Ramos (cell line): Measurements from ENCODE around the gene LYPD1.
"Not testable (repeated sequence)": the region's sequence is repeated elsewhere in the genome, so short reads cannot be mapped to it uniquely, and the experiment has no call there.

Experiments used
- in situ Hi-C: fragments of 300-500 bp; cut with MboI; formaldehyde crosslinking; loops from one replicate; pipeline ENCODE4 v1.14.3; 2022; ENCODE audit warnings: low sequenced_read_pairs; ENCODE audit not compliant: unreplicated experiment

The LYPD1 gene, protein sequence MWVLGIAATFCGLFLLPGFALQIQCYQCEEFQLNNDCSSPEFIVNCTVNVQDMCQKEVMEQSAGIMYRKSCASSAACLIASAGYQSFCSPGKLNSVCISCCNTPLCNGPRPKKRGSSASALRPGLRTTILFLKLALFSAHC

DNA sequence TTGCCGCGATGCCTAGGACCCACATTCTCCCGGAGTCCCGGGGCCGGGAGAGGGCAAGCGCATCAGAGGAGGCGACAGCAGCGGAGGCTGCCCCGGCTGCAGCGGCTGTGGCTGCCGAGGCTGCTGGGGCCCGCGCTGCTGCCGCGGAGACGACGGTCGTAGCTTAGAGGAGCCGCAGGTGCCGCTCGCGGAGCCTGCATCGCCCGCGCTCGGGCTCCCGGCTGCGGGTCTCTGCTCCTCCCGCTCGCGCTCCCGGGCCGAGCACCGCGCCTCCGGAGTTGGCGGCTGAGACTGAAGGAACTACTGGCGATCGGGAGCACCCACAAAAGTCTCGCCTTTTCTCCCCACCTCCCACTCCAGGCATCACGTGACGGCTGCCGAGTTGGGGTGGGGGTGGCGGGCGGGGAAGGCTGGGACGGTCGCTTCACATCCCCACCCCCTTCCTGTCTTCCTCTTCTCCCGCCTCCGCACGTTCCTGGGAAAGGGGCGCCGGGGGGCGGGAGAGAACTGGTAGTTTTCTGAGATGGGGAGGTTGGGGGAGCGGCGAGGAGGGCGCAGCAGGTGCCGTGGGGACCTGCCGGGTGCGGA is at the start of gene LYPD1:
TSS of gene LYPD1 (minus strand) at position 298 of the 588 bp plus-strand sequence. CDS start at position 25, 273 bp downstream.
- in situ Hi-C loops: no loop called here

DNA sequence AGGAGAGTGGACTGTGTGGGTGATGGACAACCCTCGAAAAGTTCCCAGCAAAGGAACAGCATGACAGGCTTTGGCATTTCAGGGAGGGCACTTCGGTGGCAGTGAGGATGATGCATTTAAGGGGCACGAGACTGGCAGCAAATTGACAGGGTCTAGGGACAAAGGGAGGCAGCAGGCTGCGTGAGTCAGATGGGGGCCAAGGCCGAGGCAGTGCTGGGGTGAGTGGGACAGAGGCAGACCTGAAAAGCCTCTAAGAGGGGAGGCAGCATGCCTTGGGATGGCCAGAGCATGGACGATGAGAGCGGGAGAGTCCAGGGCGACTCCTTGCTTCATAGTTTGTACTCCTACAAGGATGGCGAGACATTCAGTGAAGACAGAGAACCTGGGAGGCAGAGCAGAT is 49.5 kb upstream of the LYPD1 start:
- in situ Hi-C loops: no loop called here

DNA sequence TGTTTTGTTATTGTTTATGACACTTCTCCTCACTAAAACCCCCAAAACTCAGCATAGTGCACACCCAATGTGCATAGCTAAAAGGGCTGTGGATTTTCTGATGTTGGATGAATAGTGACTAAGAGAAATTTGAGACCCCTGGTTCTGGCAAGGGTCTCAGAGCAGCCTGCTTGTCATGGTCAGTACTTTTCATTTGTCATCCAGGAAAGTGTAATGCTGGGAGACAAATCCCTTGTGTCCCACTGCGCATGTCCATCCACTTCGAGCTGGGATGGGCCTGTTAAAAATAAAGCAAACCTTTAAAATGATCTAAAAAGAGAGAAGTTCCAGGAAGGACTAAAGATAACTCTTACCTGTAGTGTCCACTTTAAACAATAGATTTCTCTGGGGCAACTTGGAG is 46.9 kb upstream of the LYPD1 start:
- in situ Hi-C loops: no loop called here

DNA sequence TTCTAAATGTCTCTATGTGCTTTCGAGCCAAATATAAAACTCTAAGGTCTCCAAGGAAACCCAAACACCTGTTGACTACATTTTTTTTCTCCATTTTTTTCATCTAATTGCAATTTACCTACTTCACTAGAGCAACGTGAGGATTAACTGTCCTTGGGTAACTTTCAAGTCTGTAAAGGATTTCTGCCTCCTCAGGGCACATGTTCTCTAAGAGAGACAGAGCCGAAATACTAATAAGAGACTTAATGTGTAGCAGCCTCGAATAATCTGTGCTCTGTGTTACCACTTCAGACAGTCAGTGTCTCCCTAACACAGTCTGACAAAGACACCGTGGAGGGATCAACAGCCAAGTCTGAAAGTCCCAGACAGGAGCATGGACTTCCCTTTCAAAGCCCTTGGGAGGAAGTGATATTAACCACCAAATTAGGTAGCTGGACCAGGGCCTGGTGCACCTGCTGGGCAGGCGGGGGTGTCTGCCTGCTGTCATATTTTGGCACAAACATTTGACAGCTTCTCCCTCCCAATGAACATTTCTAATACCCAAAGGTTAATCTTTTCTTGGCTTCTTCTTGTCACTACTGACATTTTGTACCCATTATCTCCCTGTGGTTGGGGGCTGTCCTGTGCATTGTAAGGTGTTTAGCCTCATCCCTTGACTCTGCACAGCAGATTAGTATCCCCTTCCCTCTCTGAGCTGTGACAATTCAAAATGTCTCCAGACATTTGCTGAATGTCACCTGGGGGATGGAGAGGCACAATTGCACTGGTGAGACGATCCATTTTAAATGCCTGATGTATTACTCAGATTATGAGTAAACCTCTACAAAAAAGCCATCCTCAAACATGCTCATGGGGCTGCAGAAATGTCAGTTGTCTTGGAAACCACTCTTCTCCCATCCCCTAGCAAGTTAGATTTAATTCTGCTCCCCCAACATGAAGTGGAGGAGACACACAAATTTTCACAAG is 45.7 kb upstream of the LYPD1 start:
- in situ Hi-C loops: no loop called here

DNA sequence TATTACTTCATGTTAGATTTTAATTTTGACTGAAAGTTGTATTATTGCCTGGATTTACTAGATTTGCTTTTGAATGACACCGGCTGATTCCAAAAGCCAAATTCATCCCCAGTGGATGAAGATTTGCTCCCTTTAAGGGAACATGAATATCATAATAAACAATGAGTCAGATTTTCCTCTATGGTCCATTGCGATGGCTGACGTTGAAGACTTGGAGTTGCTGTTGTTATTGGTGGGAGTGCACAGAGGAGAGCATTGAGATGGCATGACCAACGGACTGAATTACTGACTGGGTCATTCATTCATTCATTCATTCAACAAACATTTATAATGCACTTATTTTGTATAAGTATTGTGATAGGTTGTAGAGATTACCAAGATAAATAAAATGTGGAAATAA is 33.4 kb upstream of the LYPD1 start:
- in situ Hi-C loops: no loop called here

DNA sequence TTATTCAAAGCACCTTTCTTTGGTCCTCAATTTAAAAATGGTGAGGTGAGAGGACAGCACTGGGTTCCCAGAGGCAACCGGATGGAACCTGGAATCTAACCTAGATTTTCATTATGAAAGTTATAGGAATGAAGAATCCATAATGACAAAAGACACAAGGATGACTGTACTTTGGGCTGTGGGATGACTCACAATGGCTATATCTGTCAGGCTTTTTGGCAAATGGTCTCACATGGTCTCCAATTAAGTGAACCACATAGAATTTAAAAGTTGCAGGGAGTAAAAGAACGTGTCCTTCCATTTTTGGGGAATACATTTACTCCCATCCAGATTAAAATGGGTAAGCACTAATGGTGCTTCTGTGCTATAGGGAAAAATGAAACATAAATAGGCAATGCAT is 31.8 kb upstream of the LYPD1 start:
- in situ Hi-C loops: no loop called here

DNA sequence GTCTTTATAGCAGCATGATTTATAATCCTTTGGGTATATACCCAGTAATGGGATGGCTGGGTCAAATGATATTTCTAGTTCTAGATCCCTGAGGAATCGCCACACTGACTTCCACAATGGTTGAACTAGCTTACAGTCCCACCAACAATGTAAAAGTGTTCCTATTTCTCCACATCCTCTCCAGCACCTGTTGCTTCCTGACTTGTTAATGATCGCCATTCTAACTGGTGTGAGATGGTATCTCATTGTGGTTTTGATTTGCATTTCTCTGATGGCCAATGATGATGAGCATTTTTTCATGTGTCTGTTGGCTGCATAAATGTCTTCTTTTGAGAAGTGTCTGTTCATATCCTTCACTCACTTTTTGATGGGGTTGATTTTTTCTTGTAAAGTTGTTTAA is 29.8 kb upstream of the LYPD1 start:
- in situ Hi-C loops: not testable (repeated sequence)

DNA sequence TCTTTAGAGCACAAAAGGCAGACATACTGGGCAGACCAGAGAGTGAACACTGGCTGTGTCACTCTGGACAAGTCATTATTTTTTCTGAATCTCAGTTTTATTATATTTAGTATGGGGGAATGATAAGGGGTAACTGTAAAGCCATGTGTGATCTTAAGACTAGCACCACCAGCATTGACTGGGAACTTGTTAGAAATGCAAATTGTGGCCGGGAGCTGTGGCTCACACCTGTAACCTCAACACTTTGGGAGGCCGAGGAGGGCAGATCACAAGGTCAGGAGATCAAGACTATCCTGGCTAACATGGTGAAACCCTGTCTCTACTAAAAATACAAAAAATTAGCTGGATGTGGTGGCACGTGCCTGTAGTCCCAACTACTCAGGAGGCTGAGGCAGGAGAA is 28.3 kb upstream of the LYPD1 start:
- in situ Hi-C loops: not testable (repeated sequence)

DNA sequence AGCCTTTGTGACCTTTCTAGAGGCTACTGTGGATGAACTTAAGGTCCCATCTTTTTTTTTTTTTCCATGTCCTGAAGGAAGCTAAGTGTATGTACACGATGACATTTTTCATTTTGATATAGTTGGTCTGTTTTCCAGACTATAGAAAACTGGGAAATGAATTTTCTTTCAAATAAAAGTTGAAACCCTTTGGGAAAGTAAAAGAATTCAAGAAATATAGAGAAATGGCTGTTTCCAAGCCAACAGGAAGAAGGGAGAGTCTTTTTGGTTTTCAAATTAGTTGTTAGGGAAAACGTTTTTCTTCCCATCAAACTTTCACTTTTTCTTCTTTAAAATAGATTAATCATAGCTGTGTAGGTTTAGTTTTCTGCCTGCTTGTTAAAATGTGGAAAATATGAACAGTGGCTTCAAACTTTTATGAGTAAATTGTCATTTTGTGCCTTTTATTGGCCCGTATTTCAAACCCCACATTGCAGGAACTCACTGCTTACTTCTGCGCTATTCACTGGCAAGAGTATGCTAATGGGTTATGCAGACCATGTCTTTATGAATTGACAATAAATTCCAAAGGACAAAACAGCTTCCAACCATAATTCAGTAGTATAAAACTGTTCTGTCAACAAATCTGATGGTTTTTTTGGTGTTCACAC is 27.7 kb upstream of the LYPD1 start:
- in situ Hi-C loops: no loop called here

DNA sequence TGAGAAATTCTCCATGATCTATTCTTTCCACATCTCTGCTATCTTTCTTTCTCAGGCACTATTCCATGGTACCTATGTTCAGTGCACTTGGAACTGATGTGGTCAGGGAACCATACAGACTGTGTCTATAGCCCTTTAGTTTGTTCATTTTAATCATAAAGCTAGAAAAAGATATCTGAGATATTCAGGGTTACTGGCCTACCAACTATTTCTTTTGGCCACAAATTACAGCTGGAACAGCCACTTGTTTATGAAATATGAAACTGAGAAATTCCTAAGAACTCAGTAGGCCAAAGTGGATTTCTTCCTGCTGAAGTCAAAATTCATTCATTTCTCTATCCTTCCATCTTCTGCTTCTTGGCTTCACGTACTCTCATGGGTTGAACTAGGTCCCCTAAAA is 22.8 kb upstream of the LYPD1 start:
- in situ Hi-C loops: no loop called here

DNA sequence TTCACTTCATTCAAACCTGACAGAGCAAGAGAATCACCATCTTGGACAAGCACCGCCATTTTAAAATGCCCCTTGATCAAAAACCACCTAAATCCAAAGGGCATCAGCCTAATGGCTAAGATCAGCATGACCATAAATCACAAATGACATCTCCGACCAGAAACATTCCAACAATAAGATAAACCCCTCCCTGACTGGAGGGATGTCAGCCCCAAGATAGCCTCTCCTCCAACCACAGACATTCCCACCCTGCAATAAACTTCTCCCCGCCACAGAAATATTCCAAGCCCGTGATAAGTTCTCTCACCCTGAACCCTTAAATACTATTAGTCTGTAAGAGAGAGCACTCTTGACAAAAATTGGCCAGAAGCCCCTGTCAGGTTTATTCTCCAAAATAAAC is 21.6 kb upstream of the LYPD1 start:
- in situ Hi-C loops: no loop called here

DNA sequence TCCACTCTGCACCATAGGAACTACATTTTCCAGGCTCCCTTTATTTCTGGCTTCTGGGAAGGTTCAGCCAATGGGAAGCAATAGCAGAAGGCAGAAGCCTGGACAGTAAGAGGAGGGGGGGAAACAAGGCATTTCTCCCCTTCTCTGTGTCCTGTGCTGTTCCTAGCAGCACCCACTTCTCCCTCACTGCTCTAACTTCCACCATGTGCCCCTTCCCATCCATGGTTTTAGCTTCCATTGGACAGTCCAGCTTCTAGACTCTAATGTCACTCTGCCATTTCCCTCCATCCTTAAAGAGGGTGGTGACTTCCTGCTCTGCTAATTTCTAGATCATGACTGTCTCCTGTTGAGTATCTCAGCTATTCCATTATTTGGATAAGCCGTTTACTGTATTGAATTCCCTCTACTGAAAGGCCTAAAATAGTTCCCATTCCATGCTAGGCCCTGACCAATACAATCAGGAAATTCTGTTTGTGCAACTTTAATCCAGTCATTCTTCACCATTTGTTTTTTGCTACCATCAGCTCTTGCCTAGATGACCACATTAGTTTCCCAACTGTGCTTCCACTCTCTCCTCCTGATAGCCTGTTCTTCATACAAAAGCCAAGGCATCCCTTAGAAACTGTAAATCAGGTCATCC is 20.8 kb upstream of the LYPD1 start:
- in situ Hi-C loops: no loop called here

DNA sequence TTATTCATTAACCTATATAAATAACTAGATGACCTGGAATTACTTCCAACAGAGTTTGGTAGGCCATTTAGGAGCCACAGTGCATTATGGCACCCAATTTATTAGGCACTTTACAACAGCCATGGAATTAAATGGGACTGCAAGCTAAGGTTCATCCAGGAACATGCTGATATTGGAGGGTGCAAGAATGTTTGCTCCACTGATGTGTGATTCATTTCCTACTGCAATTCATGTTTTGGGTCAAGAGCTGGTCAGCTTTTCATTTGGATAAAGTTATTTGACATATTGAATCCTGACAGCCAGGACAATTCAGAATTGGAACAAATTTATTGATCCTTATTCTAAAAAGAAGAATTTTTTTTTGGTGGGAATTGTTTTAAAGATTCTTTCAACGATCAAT is 11.8 kb upstream of the LYPD1 start:
- in situ Hi-C loops: no loop called here

DNA sequence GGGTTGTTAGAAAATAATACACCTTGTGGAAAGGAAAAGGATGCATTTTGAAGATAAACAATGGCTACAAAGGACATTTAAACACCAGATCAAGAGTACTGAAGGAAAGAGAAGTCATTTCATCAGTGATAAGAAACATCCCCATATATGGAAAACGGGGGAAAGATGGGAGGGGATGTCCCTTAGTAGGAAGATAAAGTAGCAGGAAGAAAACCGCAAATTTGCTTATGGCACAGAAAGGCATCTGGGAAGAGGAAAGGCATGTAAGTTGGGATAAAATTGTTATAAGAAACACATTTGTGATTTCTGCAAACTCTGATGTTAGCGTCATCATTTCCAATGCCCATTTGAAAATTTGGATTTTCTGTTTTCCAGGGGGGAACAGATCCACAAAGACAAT is 10.5 kb upstream of the LYPD1 start:
- in situ Hi-C loops: no loop called here

DNA sequence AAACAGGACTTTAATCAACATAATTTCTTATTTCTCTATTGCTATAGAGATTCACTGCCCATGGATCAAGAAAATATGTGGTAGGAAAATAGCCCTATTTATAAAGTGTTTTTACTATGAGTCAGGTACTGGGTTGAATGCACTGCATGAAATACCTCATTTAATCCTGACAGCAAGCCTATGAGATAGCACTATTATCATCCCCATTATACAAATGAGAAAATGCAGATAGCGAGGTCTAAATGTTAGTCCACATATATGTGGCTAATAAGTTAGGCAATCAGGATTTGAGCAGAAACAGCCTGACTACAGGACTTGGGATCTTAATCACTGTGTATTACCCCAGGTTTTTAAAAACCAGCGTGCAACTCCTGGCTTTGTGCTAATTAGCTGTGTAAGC is 8.5 kb upstream of the LYPD1 start:
- in situ Hi-C loops: no loop called here

DNA sequence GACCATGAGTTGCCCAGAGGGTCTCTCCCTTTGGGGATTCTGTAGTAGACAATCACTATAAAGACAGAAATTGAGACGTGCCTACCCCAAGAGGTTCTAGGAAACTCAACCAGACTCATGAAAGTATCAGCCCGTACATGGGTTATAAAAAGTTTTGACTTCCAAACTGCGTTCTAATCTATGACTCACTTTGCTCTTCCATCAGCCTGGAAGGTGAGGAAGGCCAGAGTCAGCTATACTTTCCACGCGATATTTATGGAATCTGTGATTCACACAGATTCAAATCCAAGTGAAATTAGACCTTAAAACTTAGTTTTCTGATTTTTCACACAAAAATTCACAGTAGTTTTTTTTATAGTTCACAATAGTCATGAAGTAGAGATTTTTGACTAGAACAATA is 7.7 kb upstream of the LYPD1 start:
- in situ Hi-C loops: no loop called here

DNA sequence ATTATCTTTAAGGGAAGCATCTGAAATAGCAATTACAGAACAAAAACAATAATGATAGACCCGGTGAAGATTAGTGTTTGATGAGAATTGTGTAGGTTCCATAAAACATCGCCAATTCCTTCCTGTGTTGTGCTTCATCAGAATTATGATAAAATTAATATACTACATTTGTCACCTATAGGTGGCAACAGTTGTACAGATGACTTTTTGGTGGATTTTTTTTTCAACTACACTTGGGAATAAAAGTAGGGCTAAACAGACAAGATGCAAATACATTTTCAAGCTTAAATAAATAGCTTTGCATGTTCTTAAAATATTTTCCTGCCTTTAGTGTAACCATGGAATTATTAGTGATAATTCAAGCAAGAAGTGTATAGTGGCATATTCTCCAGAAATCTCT is 7.0 kb upstream of the LYPD1 start:
- in situ Hi-C loops: no loop called here

DNA sequence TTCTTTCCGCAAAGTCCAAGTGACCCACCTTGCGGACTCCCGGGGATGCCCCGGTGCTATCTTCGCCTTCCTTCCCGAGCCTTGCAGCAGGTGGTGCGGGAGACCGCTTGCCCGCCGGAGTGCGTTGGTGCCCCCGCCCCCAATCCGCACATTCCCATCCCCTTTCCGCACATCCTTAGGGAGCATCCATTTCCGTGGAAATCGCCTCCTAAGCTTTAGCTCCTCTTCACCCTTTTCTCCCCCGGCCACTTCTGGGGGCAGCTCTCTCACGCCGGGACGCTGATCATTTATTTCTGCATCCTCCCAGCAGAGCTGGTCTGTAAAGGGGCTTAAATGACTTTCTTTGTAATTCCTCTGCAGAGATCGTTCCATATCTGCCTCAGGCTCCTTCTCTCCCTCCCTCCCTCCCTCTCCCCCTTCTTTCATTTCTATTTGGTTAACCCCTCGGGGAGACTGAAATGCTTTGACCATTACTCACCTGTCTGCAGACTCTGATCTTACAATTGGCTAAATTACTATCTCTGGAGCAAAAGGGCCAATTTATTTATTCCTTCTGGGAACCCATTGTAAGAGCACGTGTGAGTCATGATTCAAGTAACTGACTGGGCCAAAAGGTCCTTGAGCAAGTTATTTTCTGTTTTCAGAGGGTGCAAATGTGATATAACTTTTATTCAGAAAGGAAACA is 1.3 kb upstream of the LYPD1 start:
- in situ Hi-C loops: no loop called here

DNA sequence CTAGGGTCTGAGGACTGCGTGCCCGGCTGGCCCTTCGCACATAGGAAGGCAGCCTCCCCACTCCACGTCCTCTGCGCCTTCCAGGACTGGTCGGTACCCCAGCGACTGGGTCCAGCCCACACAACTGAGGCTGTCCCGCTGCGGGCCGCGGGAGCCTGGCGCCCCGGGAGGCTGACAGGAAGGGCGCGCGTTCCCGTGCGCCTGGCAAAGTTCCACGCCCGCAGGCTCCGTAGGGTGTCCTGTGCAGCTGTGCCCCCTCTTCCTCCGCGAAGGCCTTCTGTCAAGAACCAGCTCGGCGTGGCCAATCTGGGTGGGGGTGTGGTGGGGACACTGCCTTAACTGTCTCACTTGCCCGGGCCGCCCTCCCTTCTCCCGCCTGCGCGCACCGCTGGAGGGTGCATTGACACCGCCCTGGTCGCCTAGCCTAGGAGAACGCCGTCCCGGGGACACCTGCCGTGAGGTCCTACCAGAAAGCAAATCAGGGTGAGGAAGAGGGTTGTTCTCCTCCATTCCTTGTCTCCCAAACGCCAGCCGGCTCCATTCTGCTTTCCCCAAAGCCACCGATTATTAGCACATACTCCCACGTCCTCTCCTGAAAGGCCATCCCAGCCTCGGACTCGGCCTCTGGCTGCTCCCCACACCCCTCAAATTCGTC is 618 bp upstream of the LYPD1 start:
- in situ Hi-C loops: no loop called here
